Fibroblast of upper back skin (primary cell): Measurements from ENCODE around the gene SLC16A3.

ENCODE experiments used
- DNase-seq: peaks from one replicate; pipeline ENCODE4 v3.0.0-alpha.2; 2013

SLC16A3 gene

GRCh38 chr17:82287868-82288801 lies 59.3 kb downstream of the SLC16A3 start:
- DNase-seq = peak; percentile 25
